Activated T-cell treated with anti-CD3 and anti-CD28 coated beads for 48 hours (primary cell): ENCODE data around the gene TNS3.

ENCODE experiments used
- DNase-seq: peaks from one replicate; pipeline ENCODE4 v3.0.0-alpha.2; 2020; ENCODE audit warnings: low read depth

TNS3 gene

DNA sequence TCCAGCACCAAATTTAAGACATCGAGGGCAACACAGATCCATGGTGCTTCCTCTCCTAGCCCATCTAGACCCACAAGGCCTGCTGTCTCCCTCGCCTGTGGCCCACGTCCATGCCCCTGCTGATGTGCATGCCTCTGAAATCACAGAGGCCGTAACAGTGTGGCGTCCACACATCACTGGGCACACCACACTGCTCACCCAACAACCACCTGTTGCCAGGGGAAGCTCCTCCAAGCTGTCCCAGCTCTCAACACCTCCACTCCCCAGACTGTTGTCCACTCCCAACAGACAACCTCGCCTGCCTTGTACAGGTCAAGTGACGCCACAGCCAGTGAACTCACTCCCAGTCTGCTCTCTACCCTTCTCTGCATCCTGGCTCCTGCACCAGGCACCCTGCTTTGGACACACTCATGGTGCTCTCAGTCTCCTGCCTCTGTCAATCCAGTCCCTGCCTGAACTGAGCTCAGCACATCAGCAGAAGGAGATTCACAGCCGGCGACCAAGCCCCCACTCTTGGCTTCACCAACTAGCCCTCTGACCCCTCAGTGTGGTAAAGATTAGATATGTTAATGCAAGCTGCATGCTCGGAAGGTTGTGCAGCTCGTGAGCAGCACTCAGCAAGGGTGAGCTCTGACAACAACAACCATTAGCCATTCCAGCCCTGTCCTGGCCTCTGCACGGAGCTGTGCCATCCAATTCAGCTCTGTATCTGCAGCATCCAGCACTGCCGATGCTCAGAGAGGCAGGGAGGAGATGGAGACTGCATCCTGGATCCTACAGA is 197.0 kb downstream of the TNS3 start:
- no peak for DNase-seq

DNA sequence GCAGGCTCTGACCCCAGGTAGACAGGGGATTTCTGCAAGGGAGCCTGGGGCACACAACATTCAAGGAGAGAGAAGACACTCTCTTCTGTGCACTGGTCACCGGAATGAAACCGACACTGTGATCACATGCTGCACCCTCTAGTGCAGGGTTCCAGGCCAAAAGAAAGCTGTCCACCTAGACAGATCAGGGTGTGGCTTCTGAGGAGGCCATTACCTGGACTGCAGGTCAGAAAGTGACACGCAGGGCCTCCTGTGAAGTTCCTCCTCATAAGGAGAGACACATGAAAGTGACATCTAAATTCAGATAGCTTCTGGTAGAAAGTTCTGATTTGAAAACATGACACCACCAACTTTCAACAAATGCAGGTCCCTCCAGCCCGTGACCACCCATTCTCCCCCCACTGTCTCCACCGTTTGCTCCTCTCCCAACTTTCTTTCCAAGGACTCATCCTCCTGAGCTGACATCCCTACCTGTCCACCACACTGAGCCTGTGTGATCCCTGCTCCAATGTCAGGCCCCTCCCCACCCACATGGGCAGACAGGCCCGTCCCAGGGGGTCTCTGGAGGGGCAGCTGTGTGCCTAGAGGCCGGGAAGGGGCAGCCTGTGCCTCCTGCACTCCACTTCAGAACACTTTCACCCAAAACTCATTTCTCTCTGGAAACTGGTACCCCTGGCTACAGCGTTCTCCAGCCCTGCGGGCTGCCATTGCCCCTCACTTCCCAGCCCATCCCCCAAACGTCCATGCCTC is 198.0 kb downstream of the TNS3 start:
- no peak for DNase-seq

DNA sequence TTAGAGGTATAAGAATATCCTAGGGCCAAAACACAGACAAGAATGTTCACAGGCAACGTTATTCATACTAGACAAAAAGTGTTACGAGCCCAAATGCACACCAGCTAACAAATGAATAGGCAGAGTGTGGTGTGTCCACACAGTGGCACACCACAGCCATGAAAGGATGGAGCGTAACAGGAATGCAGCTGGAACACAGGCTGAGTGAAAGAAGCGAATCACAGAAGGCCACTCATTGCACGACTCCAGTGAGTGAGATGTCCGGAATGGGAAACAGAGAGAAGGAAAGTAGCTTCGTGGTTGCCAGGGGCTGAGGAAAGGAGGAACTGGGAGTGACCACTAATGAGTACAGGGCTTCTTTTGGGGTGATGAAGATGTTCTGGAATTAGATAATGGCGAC is 198.8 kb downstream of the TNS3 start:
- no peak for DNase-seq

DNA sequence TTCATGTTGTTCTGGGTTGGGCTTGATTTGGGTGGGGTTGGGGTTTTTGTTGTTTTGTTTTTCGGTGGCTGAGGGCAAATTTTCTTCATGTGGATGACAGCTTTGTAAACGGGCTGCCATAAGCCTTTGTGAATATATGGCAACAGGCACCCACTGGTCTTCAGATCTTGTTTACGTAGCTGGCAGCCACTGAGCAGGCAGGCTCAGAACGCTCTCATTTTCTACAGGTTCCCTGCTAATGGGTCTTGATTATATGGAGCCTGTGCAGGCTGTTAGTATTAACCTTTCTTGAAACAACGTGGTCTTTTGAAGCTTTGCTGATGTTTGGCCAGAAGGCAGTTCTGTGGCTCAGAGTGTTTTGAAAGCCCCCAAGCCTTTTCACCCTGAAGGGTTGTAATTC is 199.7 kb downstream of the TNS3 start:
- no peak for DNase-seq

- DNase-seq: no peak
Observed at GRCh38 chr7:47381134-47381495, 200.8 kb downstream of the TNS3 start.

- DNase-seq: no peak
Observed at GRCh38 chr7:47380325-47381133, 201.4 kb downstream of the TNS3 start.

- no peak for DNase-seq
Observed at GRCh38 chr7:47379629-47380324, 202.1 kb downstream of the TNS3 start.

DNA sequence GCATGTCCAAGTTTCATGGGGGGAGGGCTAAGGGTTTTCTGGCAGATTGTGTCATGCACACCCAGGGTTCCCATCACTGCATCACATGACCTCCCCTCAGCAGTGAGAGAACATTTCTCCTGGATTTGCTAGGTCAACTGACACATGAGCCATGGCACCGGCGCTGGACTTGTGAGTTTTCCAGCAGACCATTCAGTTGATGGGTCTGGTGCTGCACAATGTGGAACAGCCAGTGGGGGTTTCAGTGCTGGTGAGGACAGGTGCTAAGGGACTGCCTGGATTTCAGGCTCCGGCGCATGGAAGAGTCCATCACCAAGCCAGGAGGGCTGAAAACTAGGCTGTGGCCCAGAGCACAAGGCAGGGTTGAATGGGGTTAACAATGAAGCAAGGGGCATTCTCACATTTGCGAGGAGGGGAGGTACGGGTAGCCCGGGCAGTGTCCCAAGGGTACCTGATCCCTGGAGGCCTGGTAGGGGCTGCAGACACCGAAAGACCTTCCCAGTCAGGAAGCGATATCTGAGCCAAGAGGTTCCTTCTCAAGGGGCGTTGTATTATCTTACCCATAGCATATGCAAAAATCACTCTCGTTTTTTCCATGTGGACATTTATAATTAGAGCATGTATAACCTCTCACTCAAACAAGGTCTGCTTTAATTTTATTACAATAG is 203.0 kb downstream of the TNS3 start:
- no peak for DNase-seq

- DNase-seq: no peak
Observed at GRCh38 chr7:47377741-47378140, 204.2 kb downstream of the TNS3 start.

GRCh38 chr7:47376991-47377616 is 204.8 kb downstream of the TNS3 start:
- no peak for DNase-seq

DNA sequence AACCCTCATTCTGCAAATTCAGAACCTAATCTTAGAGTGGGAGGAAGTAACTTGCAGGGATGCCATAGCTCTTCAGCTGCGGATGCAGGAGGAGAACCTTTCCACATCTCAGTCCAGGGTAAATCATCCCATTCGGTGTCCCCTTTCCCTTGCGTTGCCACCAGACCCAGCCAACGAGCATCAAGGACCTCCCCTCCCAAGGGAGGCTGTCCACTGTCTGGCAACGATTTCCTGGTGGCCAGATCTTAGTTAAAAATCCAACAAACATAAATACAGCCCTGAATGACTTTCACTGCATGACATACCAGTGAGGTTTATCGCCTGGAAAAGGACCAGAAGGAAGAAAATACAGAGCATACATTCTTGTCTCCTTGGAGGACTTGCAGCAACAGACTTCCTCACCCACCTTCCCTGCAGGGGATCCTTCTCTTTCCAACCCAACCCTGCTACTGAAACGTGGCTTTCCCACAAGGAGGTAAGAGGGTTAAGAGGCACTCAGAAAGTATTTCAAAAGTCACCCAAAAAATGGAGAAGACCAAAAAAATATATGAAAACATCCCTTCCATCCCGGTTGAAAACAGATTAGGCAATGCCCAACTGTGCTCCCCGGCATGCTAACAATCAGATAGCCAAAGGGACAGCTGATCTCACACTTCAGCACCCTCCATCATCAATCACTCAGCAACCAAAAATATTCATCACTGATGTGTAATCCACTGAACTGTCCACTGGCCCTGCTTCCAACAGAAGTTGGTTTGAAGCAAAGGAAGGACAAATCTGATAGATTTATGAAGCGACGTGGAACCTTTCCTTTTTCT is 206.6 kb downstream of the TNS3 start:
- DNase-seq: no peak

GRCh38 chr7:47374538-47374937 is 207.4 kb downstream of the TNS3 start:
- DNase-seq: no peak

GRCh38 chr7:47373871-47374451 is 207.9 kb downstream of the TNS3 start:
- DNase-seq: no peak

GRCh38 chr7:47371733-47372368 is 210.1 kb downstream of the TNS3 start:
- DNase-seq: no peak

- no peak for DNase-seq
Observed at GRCh38 chr7:47371317-47371716, 210.6 kb downstream of the TNS3 start.

DNA sequence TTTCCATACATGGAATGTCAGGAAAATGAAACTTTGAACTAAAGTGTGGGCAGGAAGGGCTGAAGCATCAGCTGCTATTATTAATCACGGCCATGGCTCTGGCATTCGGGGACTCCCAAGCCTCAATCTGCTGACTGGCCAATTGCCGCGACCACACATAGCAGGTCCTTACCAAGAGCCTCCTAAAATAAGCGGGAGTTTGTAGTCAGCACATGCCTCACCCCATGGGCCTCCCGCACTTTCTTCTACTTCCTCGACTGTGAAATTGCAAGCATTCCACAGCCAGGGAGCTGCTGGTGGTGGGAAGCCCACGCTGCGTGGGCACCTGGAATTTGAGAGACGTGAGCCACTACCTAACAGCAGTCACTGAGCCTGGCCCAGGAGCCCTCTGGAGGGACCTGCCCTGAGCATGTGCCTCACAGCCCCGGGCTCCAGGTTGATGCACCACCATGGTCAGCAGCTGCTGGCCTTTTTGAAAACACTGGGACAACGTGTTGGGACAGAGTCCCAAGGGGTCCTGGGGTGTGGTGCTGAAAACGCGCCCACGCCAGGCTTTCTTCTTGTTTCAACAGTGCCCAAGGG is 211.4 kb downstream of the TNS3 start:
- no peak for DNase-seq

- no peak for DNase-seq
Observed at GRCh38 chr7:47369736-47370135, 212.2 kb downstream of the TNS3 start.

DNA sequence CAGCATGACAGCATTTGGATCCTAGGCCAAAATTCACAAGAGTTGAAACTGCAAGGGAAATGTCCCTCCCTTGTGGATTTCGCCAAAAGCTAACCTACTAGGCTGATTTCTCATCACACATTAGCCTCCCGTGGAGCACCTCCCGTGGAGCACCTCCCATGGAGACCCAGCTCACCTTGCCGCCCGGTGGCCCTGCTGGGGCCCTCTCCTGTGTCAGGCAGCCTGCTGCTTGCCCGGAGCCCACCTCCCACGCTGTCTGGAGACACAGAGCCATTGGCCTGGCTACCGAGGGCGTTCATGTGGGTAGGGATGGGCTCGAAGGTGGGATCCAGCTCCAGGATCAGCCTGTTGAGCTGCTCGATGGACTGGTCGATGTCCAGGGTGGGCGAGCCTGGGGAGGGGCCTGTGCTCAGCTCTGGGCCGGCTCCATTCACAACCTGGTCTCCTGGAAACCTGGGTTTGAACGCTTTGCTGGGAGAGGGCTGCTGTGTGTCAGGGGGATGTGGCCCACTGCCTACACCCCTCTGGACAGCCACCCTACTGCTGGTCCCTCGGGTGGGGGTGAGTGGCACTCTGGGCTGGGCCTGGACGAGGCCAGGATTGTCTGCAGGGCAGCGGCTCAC is 213.6 kb downstream of the TNS3 start:
- no peak for DNase-seq

GRCh38 chr7:47367369-47367768 is 214.5 kb downstream of the TNS3 start:
- DNase-seq: no peak
